Stomach (tissue), 9 donors: ENCODE results near the gene LIFR. TPM values are rescaled to one million over a fixed set of nuclear protein-coding genes. Genes with fewer than 3 reads are reported as not detected.
A peak's percentile ranks its signal among the peaks of the same experiment; 100 is the strongest.

Source experiments
- DNase-seq, 2 donors: peaks; one replicate each; pipeline versions ENCODE4 v3.0.0 to v3.0.0-alpha.2; 2013 to 2019
- H3K27ac ChIP-seq, 5 donors: fragments of 200-600 bp in 4 of 5; sonication (generic) in 4 of 5; one replicate each; pipeline ENCODE4 v1.5.1; 2013 to 2019; ENCODE audit warnings: mild to moderate bottlenecking in 1 of 5, moderate library complexity in 1 of 5
- H3K27me3 ChIP-seq, 3 donors: fragments of 200-600 bp; sonication (generic); one replicate each; pipeline ENCODE4 v1.5.1; 2017 to 2019; ENCODE audit warnings: mixed run types in 1 of 3
- H3K36me3 ChIP-seq, 4 donors: fragments of 200-600 bp; sonication (generic); 1 replicate in 3 of 4; 2 replicates in 1 of 4; pipeline ENCODE4 v1.5.1; 2016 to 2019
- H3K4me1 ChIP-seq, 4 donors: fragments of 200-600 bp; sonication (generic); one replicate each; pipeline ENCODE4 v1.5.1; 2016 to 2019
- H3K4me3 ChIP-seq, 4 donors: fragments of 200-600 bp; sonication (generic) in 3 of 4; one replicate each; pipeline ENCODE4 v1.5.1; 2016 to 2019; ENCODE audit warnings: mild to moderate bottlenecking in 1 of 4
- H3K9me3 ChIP-seq, 4 donors: fragments of 200-600 bp; sonication (generic); one replicate each; pipeline ENCODE4 v1.5.1; 2016 to 2019
- CTCF ChIP-seq, 7 experiments: fragments of 450-650 bp in 4 of 7; fragments of 200-600 bp in 3 of 7; sonication (generic) in 3 of 7; IDR thresholded peaks; one replicate each; pipeline ENCODE4 v1.5.1; 2016 to 2019; ENCODE audit warnings: antibody characterized with exemption in 7 of 7, control low read depth in 2 of 7, mild to moderate bottlenecking in 1 of 7
- EP300 ChIP-seq: sonication (generic); formaldehyde crosslinking; IDR thresholded peaks from one replicate; pipeline ENCODE4 v1.6.1; 2017; ENCODE audit warnings: antibody characterized with exemption
- POLR2A ChIP-seq, 4 donors: fragments of 450-650 bp; IDR thresholded peaks; one replicate each; pipeline ENCODE4 v1.6.1; 2016; ENCODE audit warnings: antibody characterized with exemption in 4 of 4, control low read depth in 2 of 4, mild to moderate bottlenecking in 1 of 4, moderate library complexity in 1 of 4
- POLR2AphosphoS5 ChIP-seq, 3 donors: sonication (generic); formaldehyde crosslinking; IDR thresholded peaks; one replicate each; pipeline ENCODE4 v1.6.1; 2016; ENCODE audit warnings: antibody characterized with exemption in 3 of 3
- WGBS, 5 donors: extraction: QIAGEN DNeasy Blood & Tissue Kit in 3 of 5; methylation state at CpG; one replicate each; pipeline versions ENCODE4 v1.1.5 to v1.1.7; 2013 to 2018; 5-methylcytosine and 5-hydroxymethylcytosine counted together
- intact Hi-C: fragments of 100-400 bp; cut with DNase I; formaldehyde crosslinking; loops from one replicate; pipeline ENCODE4 v1.15.1; 2023; ENCODE audit warnings: low total_unique reads
- polyA plus RNA-seq, 3 donors: library from polyadenylated mRNA; stranded (reverse); fragments of 200-250 nt; gene quantifications; one replicate each; pipeline ENCODE4 v1.2.3, GENCODE V29; 2013
- total RNA-seq, 5 donors: library from RNA; depleted of rRNA; stranded (reverse); fragments of >200 nt; gene quantifications; one replicate each; pipeline versions ENCODE4 v1.1.0 to v1.2.3, GENCODE V29; 2014 to 2016
- donor health status: healthy with polysubstance abuse.
- donor health status: Bipolar disorder and iron deficiency.
- donor health status: healthy.

Gene LIFR
- total and polyA plus RNA-seq, 8 donors, result 6.2 to 259 (median 45.1) TPM

- Histone ChIP-seq H3K4me3 (peak overlapping the region in 3 of 4 donors; percentile 4 to 21 (median 17)), H3K9me3 (no peaks in the 10 kb centered on the region), H3K36me3 (no peaks in the 10 kb centered on the region), H3K27ac (peak overlapping the region in 2 of 5 donors; percentile 36 to 39), H3K27me3 (peaks cover 0 to 16% (median 3%) of the 10 kb centered on the region in 3 donors), H3K4me1 (peaks cover 13 to 77% (median 46%) of the 10 kb centered on the region in 4 donors)
- DNase-seq, result no peak
- WGBS, 5 donors, result 66 to 81% (median 71%) methylated on average over 2 of the region's 2 CpGs
- intact Hi-C loops, result no loop called here
- TF ChIP-seq CTCF (IDR thresholded peaks at IDR 0.05) (no peak), EP300 (no peak), POLR2A (IDR thresholded peaks at IDR 0.05) (no peak)
These were observed 3.4 kb downstream of the LIFR start for GRCh38 chr5:38553001-38553521.

- H3K9me3 ChIP-seq, result no peaks in the 10 kb centered on the region
- peak overlapping the region in 1 of 4 donors; percentile 28 for H3K4me3 ChIP-seq
- intact Hi-C loops, result no loop called here
- H3K36me3 ChIP-seq, result no peaks in the 10 kb centered on the region
- peak overlapping the region in 3 of 5 donors; percentile 13 to 30 (median 27) for H3K27ac ChIP-seq
- WGBS, 5 donors, result 59 to 66% (median 62%) methylated on average over 10 of the region's 10 CpGs
- DNase-seq, result peak in 1 of 2 donors; percentile 71
- H3K27me3 ChIP-seq, result peaks cover 0 to 6% (median 3%) of the 10 kb centered on the region in 3 donors
- TF ChIP-seq EP300, result no peak
- no peak for TF ChIP-seq POLR2A (IDR thresholded peaks at IDR 0.05)
- no peak for TF ChIP-seq POLR2AphosphoS5 (IDR thresholded peaks at IDR 0.05)
- peak in 5 of 7 experiments; percentile 28 to 56 (median 43) for TF ChIP-seq CTCF (IDR thresholded peaks at IDR 0.05)
- peaks cover 14 to 81% (median 50%) of the 10 kb centered on the region in 4 donors for H3K4me1 ChIP-seq
These were observed 5.1 kb downstream of the LIFR start for GRCh38 chr5:38551030-38552017.

- no peaks in the 10 kb centered on the region for H3K36me3 ChIP-seq
- H3K4me1 ChIP-seq, result peaks cover 14 to 77% (median 40%) of the 10 kb centered on the region in 4 donors
- H3K9me3 ChIP-seq, result no peaks in the 10 kb centered on the region
- intact Hi-C loops, result no loop called here
- TF ChIP-seq POLR2AphosphoS5 (IDR thresholded peaks at IDR 0.05) (no peak), POLR2A (IDR thresholded peaks at IDR 0.05) (no peak), CTCF (IDR thresholded peaks at IDR 0.05) (no peak), EP300 (no peak)
- WGBS, 5 donors, result 47 to 61% (median 57%) methylated on average over 1 of the region's 1 CpG
- no peak for DNase-seq
- H3K27ac ChIP-seq, result peak overlapping the region in 3 of 5 donors; percentile 16 to 25 (median 16)
- no peak overlapping the region for H3K4me3 ChIP-seq
- no peaks in the 10 kb centered on the region for H3K27me3 ChIP-seq
These were observed 8.2 kb downstream of the LIFR start for GRCh38 chr5:38548064-38548759.

- Histone ChIP-seq H3K4me1 (peaks cover 6 to 77% (median 39%) of the 10 kb centered on the region in 4 donors), H3K9me3 (no peaks in the 10 kb centered on the region), H3K4me3 (no peak overlapping the region), H3K36me3 (no peaks in the 10 kb centered on the region), H3K27me3 (no peaks in the 10 kb centered on the region), H3K27ac (no peak overlapping the region)
- no peak for TF ChIP-seq POLR2A (IDR thresholded peaks at IDR 0.05)
- TF ChIP-seq POLR2AphosphoS5 (IDR thresholded peaks at IDR 0.05), result no peak
- no peak for TF ChIP-seq CTCF (IDR thresholded peaks at IDR 0.05)
- no peak for TF ChIP-seq EP300
- DNase-seq, result no peak
- 73 to 77% (median 73%) methylated on average over 4 of the region's 4 CpGs for WGBS, 5 donors
- intact Hi-C loops, result no loop called here
These were observed 9.2 kb downstream of the LIFR start for GRCh38 chr5:38547257-38547656.
